Measurements from ENCODE around the gene FBRS. TPM values are rescaled to one million over a fixed set of nuclear protein-coding genes. Genes with fewer than 3 reads are reported as not detected.

Gene FBRS
- total and polyA plus RNA-seq, 10 of the 15 experiments (the other 5 are each of a cell fraction or from before 2014, with no cell fraction given): 0.45 to 87.6 (median 14.6) TPM

DNA sequence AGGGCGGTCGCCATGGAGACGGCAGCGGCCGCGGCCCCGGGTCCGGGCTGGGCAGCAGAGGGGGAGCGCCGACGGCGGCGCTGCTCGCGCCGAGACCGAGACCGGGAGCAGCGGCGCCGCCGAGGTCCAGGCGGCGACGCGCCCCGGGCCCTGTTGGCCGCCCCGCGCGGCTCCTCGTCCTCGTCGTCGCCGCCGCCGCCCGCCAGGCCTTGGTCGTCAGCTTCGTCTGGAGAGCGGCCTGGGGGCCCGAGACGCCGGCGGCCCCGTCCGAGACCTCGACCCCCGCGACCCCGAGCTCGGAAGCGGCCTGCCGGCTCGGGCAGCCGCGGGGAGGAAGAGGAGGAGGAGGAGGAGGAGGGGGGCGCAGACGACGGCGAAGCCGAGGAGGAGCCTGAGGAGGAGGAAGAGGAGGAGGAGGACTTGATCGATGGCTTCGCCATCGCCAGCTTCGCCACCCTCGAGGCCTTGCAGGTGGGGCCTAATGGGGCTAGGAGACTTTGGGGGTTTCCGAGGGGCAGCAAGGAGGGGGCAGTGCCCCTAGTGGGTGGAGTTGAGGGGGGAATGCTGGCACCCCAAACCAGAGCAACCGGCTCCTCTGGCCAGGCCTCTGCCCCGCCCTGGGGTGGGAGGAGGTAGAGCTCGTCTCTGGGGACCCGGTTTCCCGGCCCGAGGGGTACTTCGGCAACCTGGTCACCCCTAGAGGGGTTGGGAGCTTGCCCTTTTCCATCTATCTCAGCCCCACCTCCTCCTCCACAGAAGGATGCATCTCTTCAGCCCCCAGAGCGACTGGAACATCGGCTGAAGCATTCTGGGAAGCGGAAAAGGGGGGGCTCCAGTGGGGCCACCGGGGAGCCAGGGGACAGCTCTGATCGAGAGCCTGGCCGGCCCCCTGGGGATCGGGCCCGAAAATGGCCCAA, 1.5 kb downstream of the FBRS start (continued):
- TF ChIP-seq SUPT20H (IDR thresholded peaks at IDR 0.05; ENCODE audit: borderline replicate concordance, control insufficient read depth, low read depth, low read length) (no peak), TCF3 (IDR thresholded peaks at IDR 0.05; ENCODE audit: borderline replicate concordance, insufficient read depth, low read depth, low read length) (no peak), ZNF217 (IDR thresholded peaks at IDR 0.05) (0 out of 2 replicates have a peak, but pooled peaks have one; percentile 14), SMAD1 (IDR thresholded peaks at IDR 0.05; ENCODE audit: low read depth, partially characterized antibody) (no peak), EZH2 (IDR thresholded peaks at IDR 0.05; ENCODE audit: borderline replicate concordance, control insufficient read depth, low read depth, low read length) (no peak), CHD2 (IDR thresholded peaks at IDR 0.05; ENCODE audit: borderline replicate concordance, low read depth, low read length) (no peak), SMARCA5 (IDR thresholded peaks at IDR 0.05) (no peak), CREB1 (IDR thresholded peaks at IDR 0.05; ENCODE audit: low read depth) (no peak), ZNF622 (IDR thresholded peaks at IDR 0.05) (no peak), NFYA (IDR thresholded peaks at IDR 0.05; ENCODE audit: borderline replicate concordance, low read depth, low read length) (no peak), HDGF (IDR thresholded peaks at IDR 0.05) (peak; percentile 64; the same call in 1 of the 2 replicates), RELA (IDR thresholded peaks at IDR 0.05; ENCODE audit: borderline replicate concordance, partially characterized antibody) (peak; percentile 19), ZNF384 (IDR thresholded peaks at IDR 0.05; ENCODE audit: borderline replicate concordance, low read depth, low read length) (no peak), TCF12 (IDR thresholded peaks at IDR 0.05; ENCODE audit: low read depth, low read length) (no peak), HDAC2 (IDR thresholded peaks at IDR 0.05) (no peak), YY1 (IDR thresholded peaks at IDR 0.05; ENCODE audit: low read depth, low read length) (no peak; the same call in 1 of the 2 replicates), FOXM1 (IDR thresholded peaks at IDR 0.05; ENCODE audit: low read depth, low read length) (no peak), ATF7 (IDR thresholded peaks at IDR 0.05; ENCODE audit: low read depth) (no peak)
- TF ChIP-seq, protein P1, sequence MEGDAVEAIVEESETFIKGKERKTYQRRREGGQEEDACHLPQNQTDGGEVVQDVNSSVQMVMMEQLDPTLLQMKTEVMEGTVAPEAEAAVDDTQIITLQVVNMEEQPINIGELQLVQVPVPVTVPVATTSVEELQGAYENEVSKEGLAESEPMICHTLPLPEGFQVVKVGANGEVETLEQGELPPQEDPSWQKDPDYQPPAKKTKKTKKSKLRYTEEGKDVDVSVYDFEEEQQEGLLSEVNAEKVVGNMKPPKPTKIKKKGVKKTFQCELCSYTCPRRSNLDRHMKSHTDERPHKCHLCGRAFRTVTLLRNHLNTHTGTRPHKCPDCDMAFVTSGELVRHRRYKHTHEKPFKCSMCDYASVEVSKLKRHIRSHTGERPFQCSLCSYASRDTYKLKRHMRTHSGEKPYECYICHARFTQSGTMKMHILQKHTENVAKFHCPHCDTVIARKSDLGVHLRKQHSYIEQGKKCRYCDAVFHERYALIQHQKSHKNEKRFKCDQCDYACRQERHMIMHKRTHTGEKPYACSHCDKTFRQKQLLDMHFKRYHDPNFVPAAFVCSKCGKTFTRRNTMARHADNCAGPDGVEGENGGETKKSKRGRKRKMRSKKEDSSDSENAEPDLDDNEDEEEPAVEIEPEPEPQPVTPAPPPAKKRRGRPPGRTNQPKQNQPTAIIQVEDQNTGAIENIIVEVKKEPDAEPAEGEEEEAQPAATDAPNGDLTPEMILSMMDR (IDR thresholded peaks at IDR 0.05 in 2 of 3, conservative IDR thresholded peaks at IDR 0.05 in 1 of 3; ENCODE audit: control insufficient read depth in 2 of 3, extremely low read depth in 1 of 3, insufficient read depth in 1 of 3, low read depth in 3 of 3, low read length in 3 of 3): peak in 1 of 3 experiments; percentile 26; a peak in 1 of 6 replicates
- TF ChIP-seq, protein P2, sequence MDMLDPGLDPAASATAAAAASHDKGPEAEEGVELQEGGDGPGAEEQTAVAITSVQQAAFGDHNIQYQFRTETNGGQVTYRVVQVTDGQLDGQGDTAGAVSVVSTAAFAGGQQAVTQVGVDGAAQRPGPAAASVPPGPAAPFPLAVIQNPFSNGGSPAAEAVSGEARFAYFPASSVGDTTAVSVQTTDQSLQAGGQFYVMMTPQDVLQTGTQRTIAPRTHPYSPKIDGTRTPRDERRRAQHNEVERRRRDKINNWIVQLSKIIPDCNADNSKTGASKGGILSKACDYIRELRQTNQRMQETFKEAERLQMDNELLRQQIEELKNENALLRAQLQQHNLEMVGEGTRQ (IDR thresholded peaks at IDR 0.05; ENCODE audit: borderline replicate concordance, low read depth, low read length): no peak
- TF ChIP-seq, protein P3, sequence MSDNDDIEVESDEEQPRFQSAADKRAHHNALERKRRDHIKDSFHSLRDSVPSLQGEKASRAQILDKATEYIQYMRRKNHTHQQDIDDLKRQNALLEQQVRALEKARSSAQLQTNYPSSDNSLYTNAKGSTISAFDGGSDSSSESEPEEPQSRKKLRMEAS (IDR thresholded peaks at IDR 0.05; ENCODE audit: low read depth, low read length): no peak
- TF ChIP-seq, protein P4, sequence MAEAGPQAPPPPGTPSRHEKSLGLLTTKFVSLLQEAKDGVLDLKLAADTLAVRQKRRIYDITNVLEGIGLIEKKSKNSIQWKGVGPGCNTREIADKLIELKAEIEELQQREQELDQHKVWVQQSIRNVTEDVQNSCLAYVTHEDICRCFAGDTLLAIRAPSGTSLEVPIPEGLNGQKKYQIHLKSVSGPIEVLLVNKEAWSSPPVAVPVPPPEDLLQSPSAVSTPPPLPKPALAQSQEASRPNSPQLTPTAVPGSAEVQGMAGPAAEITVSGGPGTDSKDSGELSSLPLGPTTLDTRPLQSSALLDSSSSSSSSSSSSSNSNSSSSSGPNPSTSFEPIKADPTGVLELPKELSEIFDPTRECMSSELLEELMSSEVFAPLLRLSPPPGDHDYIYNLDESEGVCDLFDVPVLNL (IDR thresholded peaks at IDR 0.05; ENCODE audit: low read depth, low read length): no peak
- TF ChIP-seq, protein P5, sequence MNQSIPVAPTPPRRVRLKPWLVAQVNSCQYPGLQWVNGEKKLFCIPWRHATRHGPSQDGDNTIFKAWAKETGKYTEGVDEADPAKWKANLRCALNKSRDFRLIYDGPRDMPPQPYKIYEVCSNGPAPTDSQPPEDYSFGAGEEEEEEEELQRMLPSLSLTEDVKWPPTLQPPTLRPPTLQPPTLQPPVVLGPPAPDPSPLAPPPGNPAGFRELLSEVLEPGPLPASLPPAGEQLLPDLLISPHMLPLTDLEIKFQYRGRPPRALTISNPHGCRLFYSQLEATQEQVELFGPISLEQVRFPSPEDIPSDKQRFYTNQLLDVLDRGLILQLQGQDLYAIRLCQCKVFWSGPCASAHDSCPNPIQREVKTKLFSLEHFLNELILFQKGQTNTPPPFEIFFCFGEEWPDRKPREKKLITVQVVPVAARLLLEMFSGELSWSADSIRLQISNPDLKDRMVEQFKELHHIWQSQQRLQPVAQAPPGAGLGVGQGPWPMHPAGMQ (IDR thresholded peaks at IDR 0.05; ENCODE audit: borderline replicate concordance): no peak
